Renal pelvis (tissue), 4 donors: ENCODE results near the gene MMP24OS. TPM values are rescaled to one million over a fixed set of nuclear protein-coding genes. Genes with fewer than 3 reads are reported as not detected.
"Not testable (repeated sequence)": the region's sequence is repeated elsewhere in the genome, so short reads cannot be mapped to it uniquely, and the experiment has no call there.

ENCODE experiments used
- DNase-seq: peaks from one replicate; pipeline ENCODE4 v3.0.0-alpha.2; 2013
- polyA plus RNA-seq, 3 donors: library from polyadenylated mRNA; unstranded; fragments of 120-200 nt; gene quantifications; one replicate each; pipeline ENCODE4 v1.2.1, GENCODE V29; 2013; ENCODE audit not compliant: insufficient read length in 3 of 3

Gene MMP24OS
- polyA plus RNA-seq, 3 donors, result 37.7 to 49.8 (median 44.4) TPM

- DNase-seq, result no peak
These were observed 3.7 kb upstream of the MMP24OS start for GRCh38 chr20:35281506-35282101.

DNA sequence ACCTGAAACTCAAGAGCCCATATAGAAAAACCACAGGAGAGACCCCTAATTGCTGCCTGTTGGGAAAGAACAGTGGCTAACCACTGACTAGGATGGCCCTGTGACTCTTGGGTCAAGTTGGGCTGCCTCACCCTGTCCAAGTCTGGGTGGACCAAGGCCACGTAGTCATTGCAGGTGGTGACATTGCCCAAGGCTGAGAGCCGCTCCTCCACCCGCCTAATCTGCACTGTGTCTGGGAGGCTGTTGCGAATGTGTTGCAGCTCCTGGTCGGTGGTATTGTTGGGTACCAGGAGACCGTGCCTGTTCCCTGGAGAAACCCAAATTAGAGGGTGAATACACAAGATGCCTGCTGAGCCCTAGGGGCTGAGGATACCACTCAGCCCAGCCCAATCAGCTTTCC lies 2.6 kb upstream of the MMP24OS start:
- no peak for DNase-seq

DNA sequence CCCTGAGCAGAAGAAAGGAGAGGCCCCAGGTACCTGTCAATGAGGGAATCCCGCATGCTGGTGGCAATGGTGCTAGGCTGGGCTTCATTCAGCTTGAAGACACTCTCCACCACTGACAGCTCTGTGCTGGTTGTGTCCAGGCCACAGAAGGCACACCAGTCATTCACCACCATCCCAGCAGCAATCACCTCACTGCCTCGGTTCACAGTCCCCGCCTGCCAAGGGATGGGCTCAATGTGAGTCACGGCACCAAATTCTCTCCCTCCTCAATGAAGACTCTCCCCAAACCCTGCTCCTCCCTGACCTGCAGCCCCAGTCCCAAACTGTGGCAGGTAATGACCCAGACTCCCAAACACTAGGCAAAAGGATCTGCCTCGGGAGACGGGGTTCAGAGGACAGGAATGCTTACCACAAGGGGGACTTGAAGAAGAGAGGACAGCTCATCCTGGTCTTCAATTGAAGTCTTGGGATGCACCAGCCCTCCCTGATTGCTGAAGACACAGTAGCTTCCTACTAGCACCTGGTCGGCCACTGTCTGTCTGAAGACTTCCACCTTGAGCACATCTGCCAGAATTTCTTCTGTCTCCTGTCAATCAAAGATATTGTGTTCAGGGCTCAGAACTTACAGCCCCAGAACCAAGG lies 1.7 kb upstream of the MMP24OS start:
- no peak for DNase-seq

GRCh38 chr20:35279040-35279439 lies 1.1 kb upstream of the MMP24OS start:
- no peak for DNase-seq

DNA sequence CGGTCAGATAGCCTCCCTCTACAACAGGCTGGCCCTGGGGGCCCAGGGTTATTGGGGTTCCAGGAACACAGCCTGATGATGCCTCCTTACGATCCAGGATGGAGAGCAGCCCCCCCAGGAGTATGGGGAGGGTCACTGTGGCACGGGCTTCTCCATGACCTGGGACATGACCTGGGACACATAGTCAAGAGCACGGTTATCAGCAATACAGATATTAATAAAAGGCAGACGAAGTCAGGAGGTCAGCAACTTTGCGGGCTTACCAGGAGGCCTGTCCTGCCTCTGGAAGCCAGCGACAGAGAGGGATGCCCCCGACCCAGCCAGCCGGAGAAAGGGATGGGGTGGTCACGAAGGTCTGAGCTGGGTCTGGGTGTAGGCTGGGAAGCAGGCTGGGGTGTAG lies 795 bp downstream of the MMP24OS start:
- DNase-seq, result no peak

- DNase-seq, result no peak
These were observed 1.5 kb downstream of the MMP24OS start for GRCh38 chr20:35276408-35276807.

DNA sequence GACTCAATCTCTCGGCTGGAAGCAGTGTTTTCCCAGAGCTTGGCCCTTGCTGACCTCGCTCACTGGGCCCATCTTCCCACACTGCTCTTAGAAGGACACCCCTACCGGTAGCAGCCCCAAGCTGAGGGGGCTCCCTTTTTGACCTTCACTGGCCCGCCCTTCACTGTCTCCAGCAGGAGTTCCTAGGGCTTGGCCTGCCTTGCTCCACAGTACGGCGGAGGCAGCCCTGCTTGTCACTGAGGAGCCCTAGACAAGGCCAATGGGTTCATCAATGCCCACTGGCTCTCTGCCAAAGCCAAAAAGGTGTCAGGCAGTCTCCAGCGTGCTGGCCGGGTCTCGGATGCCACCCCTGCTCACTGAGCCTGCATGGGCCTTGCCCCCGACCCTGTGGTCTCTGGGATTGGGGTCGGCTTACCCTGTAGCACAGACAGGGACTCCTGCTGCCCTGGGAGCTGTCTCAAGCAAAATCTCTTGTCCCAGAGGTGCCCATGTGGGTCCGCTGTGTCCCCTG lies 2.1 kb downstream of the MMP24OS start:
- no peak for DNase-seq

- DNase-seq, result no peak
These were observed 3.5 kb downstream of the MMP24OS start for GRCh38 chr20:35274172-35275092.

- no peak for DNase-seq
These were observed 4.3 kb downstream of the MMP24OS start for GRCh38 chr20:35273449-35274171.

DNA sequence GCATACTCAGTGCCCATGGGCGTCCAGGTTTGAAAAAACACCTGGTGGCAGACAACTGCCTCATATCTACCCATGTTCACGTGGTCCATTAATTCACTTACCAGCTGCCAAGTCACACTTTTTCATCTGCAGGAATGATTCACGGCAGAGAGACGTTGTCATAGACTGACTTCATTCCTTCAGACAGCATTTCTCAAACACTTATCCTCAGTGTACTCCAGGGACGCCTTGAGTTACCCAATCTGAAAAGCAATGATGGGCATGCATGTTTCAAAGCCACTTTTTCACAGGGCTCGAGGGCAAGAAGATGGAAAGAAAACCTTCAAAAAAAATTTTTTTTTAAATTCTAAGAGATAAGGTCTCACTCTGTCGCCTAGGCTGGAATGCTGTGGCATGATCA lies 6.0 kb downstream of the MMP24OS start:
- no peak for DNase-seq

GRCh38 chr20:35271073-35271882 lies 6.6 kb downstream of the MMP24OS start:
- DNase-seq, result no peak

DNA sequence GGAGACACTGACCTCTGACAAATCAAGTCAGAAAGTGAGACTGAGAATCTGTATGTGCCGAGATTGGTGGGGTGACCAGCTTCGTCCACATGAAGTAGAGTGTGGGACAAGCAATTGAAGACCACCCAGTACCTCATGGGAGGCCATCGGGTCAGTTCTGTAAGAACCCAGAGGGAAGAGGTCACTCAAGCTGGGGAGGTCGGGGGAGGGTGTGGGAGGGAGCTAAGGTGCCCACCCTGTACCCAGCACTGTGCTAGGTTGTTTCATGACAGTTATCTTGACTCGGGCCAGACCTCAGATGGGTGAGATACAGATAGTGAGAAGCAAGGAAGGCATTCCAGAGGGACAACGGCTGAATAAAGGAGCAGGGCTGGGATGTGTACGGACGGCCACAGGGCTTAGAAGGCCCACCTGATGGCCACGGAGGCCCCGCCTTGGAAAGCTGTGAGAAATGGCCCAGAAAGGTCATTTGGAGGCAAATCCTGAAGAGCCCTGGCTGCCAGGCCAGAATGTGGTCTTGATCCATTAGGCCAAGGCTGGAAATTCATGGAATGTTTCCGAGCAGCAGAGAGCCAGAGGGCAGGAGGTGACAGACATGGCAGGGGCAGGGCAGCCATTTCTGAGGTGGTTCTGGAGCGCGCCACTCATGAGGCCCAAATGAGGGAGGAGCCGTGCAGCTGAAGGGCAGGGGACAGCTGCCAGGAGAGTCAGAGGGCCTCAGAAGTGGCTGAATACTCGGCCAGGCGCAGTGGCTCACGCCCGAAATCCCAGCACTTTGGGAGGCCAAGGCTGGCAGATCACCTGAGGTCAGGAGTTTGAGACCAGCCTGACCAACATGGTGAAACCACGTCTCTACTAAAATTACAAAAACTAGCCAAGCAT lies 7.7 kb downstream of the MMP24OS start:
- no peak for DNase-seq

- DNase-seq, result peak; percentile 51
These were observed 8.7 kb downstream of the MMP24OS start for GRCh38 chr20:35269055-35269781.

DNA sequence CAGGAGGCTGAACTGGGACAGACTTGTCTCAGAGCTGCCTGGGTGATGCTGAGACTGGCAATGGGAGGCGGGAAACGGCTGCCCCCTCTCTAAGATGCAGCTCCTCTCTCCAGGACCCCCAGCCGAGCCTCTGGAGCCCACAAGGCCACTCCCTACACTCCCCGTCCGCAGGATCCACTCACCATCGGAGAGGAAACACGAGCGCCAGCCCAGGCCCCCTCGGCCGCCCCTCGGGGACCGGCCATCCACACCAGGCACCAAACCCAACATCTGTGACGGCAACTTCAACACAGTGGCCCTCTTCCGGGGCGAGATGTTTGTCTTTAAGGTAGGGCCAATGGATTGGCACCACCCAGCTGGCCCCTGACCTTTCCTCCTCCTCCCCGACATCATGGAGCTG lies 10.8 kb downstream of the MMP24OS start:
- DNase-seq, result no peak

DNA sequence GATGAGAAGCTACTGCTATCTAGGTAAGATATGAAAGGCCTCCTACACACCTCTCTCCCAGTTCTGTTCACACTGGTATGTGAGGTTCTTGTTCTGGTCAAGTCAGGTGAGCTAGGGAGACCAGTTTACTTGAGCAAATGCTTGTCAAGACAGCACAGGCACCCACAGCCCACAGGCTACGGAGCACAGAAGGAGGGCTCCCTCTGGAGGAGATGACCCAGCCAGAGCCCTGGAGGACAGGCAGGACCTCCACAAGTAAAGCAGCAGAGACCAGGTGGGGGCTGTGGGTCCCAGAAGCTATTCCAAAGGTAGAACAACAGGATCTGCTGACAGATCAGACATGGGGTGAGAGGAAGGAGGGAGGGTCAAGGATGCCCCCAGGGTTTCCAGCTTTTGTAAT lies 13.2 kb downstream of the MMP24OS start:
- DNase-seq, result no peak

DNA sequence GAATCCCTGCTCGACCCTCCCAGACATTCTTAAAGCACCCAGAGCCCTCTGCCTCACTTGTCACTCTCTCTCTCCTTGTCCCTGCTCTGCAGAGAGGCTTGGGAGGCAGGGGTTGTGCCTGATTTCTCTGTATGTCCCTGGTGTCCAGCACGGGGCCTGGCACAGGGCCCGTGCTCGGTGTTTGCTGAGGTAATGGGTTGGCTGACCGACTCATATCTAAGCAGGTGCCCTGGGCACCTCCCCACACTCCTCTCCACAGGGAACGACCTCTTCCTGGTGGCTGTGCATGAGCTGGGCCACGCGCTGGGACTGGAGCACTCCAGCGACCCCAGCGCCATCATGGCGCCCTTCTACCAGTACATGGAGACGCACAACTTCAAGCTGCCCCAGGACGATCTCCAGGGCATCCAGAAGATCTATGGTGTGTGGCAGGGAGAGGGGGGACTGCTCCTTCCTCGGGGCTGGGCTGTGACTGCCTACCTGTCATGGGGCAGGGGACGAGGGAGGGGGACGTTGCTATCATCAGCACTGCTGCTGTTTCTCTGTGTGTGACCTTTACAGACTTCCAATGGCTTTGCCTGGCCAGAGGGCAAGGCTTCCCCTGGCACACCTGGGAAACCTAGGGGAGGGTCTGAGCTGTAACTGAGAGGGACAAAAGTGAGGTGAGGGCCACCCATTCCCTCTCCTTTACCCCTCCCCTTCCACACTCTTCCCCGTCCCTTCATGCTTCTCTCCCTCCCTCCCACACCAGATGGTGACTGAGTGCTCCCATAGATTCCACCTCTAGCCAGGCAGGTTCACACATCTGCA lies 14.2 kb downstream of the MMP24OS start:
- no peak for DNase-seq

GRCh38 chr20:35262731-35263531 lies 15.0 kb downstream of the MMP24OS start:
- peak; percentile 88 for DNase-seq

DNA sequence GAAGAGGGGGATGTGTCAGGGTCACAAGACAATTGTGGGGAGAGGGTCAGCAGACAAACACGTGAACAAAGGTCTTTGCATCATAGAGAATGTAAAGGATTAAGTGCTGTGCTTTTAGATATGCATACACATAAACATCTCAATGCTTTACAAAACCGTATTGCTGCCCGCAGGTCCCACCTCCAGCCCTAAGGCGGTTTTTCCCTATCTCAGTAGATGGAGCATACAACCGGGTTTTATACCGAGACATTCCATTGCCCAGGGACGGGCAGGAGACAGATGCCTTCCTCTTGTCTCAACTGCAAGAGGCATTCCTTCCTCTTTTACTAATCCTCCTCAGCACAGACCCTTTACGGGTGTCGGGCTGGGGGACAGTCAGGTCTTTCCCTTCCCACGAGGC lies 15.6 kb downstream of the MMP24OS start:
- not testable (repeated sequence) for DNase-seq
